NB4 (cell line): ENCODE results near the gene SFTPA2.
"Not testable (repeated sequence)": the region's sequence is repeated elsewhere in the genome, so short reads cannot be mapped to it uniquely, and the experiment has no call there.

Experiments used
- CTCF ChIP-seq: IDR thresholded peaks from one replicate; pipeline ENCODE4 v1.5.1; 2012; ENCODE audit warnings: low read depth, low read length
- MYC ChIP-seq: IDR thresholded peaks from 2 replicates; pipeline ENCODE4 v1.6.1; 2011; ENCODE audit warnings: low read depth, low read length
- POLR2A ChIP-seq: IDR thresholded peaks from 2 replicates; pipeline ENCODE4 v1.6.1; 2011; ENCODE audit warnings: mild to moderate bottlenecking; ENCODE audit not compliant: insufficient read length; ENCODE audit errors: extremely low read depth
- TF ChIP-seq, protein P1 (sequence below): IDR thresholded peaks from 2 replicates; pipeline ENCODE4 v1.6.1; 2011; ENCODE audit warnings: low read depth, low read length

DNA sequence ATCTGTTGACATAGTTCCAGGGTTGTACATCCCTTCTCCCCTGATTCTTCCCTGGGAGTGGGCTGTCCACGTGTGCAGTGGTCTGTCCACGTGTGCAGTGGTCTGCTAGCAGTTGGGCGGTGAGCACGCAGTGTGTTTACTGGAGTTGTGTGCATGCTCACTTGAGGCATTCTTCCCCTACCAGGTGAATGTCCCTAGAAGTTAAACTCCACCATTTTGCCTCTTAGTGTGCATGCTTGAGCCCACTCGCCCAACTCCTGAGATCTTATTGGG is 26.4 kb downstream of the SFTPA2 start:
- TF ChIP-seq CTCF, POLR2A, MYC: not testable (repeated sequence)
- TF ChIP-seq, protein P1, sequence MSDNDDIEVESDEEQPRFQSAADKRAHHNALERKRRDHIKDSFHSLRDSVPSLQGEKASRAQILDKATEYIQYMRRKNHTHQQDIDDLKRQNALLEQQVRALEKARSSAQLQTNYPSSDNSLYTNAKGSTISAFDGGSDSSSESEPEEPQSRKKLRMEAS: not testable (repeated sequence)
